CD4-positive, alpha-beta T cell treated with Interleukin-21 for 1 hour (primary cell): ENCODE measurements around the gene KRTAP19-7.

Source experiments
- DNase-seq: peaks from one replicate; pipeline ENCODE4 v3.0.0-alpha.2; 2020

Gene KRTAP19-7, protein sequence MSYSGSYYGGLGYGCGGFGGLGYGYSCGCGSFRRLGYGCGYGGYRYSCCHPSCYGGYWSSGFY

DNA sequence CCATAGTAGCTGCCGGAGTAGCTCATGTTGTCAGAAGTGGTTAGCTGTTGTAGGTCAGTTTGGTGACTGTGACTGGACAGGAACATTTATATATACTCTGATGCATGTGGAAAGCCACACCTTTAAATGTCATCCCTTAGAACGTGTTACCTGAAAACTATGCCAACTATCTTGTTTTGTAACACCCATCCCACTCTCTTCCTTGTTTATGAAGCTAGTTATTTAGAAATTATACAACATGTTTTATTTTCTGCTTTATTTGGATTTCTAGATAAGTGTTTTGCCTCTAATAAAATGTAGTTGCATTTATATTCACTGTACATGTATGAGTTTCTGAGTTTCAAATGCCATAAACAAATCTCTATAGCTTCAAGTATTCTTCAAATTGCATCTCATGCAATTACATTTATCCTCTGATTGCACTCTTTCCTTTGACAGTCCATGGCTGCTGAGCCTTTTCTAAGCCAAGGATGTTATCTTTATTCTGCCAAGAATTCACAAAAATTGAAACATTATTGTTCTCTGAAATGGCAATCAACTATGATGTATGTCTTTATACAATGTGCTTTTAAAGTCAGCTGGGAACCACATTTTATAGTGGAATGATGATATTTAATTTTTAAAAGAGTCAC is at the start of gene KRTAP19-7:
KRTAP19-7 (minus strand) TSS at position 51 of the 632 bp plus-strand sequence; CDS start at position 26, 25 bp downstream.
- DNase-seq: no peak

DNA sequence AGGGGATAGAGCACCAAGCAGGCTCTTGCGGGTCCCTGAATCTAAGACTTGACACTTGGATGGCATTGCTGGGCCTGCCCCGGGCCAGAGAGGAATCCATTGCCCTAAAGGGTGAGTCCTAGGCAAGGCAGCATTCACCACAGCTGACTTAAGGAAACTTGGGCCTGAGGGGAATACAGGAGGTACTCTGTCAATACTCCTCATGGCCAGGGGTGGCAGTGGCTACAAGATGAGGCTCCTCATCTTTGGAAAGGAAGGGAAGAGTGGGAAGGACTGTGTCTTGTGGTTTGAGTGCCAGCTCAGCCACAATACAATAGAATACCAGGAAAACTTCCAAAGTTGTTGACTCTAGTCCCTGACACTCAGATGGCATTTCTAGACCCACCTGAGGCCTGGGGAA is 44.9 kb upstream of the KRTAP19-7 start:
- no peak for DNase-seq

DNA sequence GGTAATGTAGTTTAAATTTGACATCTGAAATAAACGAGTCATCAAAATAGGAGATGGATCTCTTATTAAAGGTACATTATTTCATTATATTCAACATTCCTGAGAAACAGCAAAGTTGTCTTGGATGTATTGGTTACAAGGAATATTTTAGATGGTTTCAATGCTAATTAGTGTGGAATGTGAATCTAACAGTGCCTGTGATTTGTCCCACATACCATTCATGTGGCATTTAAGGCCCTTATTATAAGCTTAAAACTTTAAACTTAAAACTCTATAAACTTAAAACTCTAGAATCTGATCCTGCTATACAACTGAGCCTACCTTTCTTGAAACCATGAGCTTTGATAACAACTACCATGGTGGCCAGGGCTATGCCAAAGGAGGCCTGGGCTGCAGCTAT is 39.7 kb upstream of the KRTAP19-7 start, which contains the start of gene KRTAP22-1:
KRTAP22-1 (plus strand) TSS at position 301 of the 400 bp plus-strand sequence.
- DNase-seq: no peak

DNA sequence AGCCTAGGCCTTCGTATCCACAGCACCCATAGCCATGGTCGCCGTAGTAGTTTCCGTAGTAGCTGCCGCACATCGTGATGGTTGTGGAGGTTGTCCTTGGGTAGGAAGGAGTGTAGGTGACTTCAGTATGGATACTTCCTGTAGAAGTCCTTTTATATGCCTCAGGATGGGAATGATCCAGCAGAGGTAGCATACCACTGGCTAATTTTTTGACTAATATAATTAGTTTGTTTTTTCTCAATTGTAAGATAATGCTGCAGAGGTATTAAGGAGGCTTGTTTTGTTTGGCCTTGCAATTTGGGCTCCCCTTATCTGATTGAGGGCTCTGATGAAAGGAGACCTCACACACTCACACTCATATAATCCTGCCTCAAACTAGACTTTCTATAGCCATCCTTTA is 37.7 kb upstream of the KRTAP19-7 start, which contains the start of gene KRTAP6-2:
KRTAP6-2 (minus strand) TSS at position 101 of the 400 bp plus-strand sequence; CDS start at position 73, 28 bp downstream.
- DNase-seq: no peak

DNA sequence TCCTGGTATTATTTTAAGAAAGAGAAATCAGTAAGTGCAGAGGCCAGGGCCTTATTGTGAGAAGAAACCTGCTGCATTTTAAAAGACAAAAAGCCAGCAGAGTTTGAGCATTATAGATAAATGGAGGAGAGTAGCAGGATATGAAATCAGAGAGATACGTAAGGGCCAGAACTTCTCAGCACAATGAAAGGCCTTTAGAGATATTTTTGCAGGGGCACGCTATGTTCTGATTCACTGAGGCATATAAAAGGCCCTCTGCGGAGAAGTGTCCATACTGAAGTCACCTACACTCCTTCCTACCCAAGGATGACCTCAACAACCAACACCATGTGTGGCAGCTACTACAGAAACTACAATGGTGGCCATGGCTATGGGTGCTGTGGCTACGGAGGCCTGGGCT is 31.0 kb upstream of the KRTAP19-7 start, which contains the start of gene KRTAP6-3:
KRTAP6-3 (plus strand) TSS at position 301 of the 400 bp plus-strand sequence; CDS start at position 307, 6 bp downstream.
- no peak for DNase-seq

- no peak for DNase-seq
Measured at GRCh38 chr21:30590297-30590696, 29.2 kb upstream of the KRTAP19-7 start, which contains the start of gene KRTAP22-2. Gene KRTAP22-2 (minus strand): TSS chr21:30590397.

- no peak for DNase-seq
Measured at GRCh38 chr21:30582870-30583269, 21.8 kb upstream of the KRTAP19-7 start.

DNA sequence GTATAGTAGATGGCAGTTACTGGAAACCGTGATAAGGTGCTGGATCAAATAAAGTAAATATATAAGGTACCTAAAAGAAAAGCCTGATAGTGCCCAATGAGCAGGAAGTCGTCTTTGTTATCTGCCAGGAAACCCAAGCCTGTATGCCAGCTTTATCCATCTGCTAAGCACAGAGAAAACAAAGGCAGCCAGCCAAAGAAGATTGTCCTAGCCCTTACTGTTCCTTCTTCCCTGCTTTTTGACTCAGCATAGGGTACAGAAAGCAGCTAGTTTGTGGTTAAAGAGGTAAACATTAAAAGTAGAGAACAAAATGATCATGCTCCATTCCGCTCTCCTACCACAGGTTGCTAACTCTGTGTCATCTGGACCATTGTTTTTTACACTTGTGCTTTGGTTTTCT is 19.0 kb upstream of the KRTAP19-7 start:
- DNase-seq: no peak

DNA sequence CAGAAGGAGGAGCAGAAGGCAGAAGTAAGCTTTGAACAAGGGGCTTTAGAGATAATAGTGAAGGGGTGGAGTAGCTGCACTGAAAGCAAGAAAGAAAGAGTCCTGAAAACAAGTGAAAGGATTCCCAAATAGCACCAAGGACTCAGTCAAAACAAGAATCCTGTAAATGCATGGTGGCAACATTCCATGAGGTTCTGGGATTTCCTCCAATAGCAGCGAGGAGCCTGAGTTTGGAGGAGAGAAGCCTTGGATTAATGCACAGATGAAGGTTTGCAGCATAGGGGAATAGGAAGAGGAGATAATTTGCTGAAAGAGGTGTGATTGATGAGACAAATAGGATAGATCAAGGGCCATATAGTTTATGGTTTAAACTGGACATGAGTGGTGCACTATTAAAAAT is 18.2 kb upstream of the KRTAP19-7 start:
- DNase-seq: no peak

- DNase-seq: no peak
Measured at GRCh38 chr21:30577766-30578165, 16.7 kb upstream of the KRTAP19-7 start.

- DNase-seq: no peak
Measured at GRCh38 chr21:30567617-30568016, 6.5 kb upstream of the KRTAP19-7 start.

GRCh38 chr21:30563630-30564029 is 2.5 kb upstream of the KRTAP19-7 start:
- no peak for DNase-seq

GRCh38 chr21:30563072-30563471 is 2.0 kb upstream of the KRTAP19-7 start:
- no peak for DNase-seq

GRCh38 chr21:30561957-30562356 is 843 bp upstream of the KRTAP19-7 start:
- no peak for DNase-seq

DNA sequence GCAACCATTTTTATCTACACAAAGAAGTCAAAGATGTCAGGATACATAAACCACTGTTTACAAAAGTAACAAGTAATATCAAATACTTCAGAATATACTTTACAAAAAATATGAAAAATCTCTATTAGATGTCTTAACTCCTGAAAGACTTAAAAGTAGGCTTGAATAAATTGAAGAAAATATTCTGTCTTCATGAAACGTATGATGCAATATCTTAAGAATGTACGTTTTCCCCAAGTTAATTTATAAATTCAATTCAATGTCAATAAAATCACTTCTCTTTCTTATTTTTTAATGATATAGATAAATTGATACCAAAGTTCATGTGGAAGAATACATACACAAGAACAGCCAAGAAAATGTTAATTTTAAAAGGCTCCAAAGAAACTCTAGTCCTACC is 6.0 kb downstream of the KRTAP19-7 start:
- DNase-seq: no peak

DNA sequence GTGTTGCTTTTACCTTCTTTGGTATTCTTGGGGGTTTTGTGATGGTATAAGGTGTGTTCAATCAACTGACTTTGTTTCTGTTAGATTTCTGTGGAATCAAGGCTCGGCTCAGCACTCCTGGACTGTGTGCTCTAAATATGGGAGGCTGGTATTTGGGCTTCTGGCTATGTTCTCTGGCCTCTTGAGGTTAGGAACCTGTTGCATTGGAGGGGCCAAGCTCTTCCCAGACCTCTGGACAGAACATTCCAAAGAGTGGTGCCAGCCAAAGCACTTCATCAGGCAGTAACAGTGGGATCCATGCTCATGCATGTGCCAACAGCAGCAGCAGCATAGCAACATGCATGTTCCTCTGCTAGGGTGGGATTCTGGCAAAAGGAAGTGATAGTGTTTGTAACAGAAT is 8.3 kb downstream of the KRTAP19-7 start:
- DNase-seq: no peak

- no peak for DNase-seq
Measured at GRCh38 chr21:30541764-30542163, 19.4 kb downstream of the KRTAP19-7 start, which contains the start of gene KRTAP19-6. Gene KRTAP19-6 (minus strand): TSS chr21:30541864. CDS start chr21:30541833, 31 bp downstream.

DNA sequence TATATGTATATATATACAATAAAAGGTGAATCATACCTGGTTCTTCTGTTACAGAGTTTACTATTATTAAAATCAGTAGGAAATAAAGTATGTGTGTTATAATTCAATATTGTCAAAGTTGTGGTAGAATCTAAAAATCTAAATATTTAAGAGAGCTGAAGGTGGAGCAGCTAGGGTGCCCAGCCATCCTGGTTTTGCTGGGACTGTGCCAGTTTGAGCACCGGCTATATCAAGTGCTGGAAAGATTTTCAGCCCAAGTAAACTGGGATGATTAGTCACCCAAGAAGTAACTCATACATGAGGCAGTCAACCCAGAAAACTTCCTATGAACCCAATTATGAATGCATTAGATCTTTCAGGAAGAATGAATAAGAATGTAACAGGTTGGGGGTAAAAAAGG is 42.2 kb downstream of the KRTAP19-7 start:
- no peak for DNase-seq

DNA sequence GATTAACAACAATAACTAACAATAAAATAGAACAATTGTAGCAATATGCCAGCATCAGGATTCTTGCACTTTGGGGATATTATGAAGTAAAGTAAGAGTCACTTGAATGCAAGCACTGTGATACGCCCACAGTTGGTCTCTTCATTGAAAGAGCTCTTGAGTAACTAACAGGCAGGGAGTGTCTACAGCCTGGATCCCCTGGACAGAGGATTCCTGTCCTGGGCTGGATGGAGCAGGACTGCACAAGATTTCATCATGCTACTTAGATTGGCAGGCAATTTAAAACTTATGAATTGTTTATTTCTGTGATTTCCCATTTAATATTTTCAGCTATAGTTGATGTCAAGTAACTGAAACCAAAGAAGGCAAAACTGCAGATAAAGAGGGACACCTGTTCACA is 45.4 kb downstream of the KRTAP19-7 start:
- DNase-seq: no peak
